ENCODE results near the gene CCR8. TPM values are rescaled to one million over a fixed set of nuclear protein-coding genes. Genes with fewer than 3 reads are reported as not detected.
"Not testable (repeated sequence)": the region's sequence is repeated elsewhere in the genome, so short reads cannot be mapped to it uniquely, and the experiment has no call there.

Gene CCR8
- polyA plus RNA-seq, 1 experiment = not detected

DNA sequence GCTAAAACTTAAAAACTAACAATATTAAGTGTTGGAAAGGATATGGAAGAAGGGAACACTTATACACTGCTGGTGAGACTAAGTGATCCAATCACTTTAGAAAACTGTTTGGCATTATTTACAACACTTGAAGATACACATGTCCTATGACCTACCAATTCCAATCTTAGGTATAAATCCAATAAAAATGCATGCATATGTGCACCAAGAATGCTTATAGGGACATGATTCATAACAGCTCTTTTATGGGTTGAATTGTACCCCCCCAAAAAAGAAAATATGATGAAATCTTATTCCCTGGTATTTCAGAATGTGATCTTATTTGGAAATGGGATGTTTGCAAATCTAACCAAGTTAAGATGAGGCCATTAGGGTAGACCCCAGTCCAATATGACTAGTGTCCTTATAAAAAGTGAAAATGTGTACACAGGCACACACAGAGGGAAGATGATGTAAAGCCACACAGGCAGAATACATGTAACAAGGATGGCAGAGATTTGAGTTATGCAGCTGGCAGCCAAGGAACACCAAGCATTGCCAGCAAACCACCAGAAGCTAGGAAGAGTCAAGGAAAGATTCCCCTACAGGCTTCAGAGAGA, 15.3 kb downstream of the CCR8 start:
- no peaks in the 10 kb centered on the region for H3K9me3 ChIP-seq (ENCODE audit: control insufficient read depth, insufficient read depth, low read length)
- TF ChIP-seq, protein P1, sequence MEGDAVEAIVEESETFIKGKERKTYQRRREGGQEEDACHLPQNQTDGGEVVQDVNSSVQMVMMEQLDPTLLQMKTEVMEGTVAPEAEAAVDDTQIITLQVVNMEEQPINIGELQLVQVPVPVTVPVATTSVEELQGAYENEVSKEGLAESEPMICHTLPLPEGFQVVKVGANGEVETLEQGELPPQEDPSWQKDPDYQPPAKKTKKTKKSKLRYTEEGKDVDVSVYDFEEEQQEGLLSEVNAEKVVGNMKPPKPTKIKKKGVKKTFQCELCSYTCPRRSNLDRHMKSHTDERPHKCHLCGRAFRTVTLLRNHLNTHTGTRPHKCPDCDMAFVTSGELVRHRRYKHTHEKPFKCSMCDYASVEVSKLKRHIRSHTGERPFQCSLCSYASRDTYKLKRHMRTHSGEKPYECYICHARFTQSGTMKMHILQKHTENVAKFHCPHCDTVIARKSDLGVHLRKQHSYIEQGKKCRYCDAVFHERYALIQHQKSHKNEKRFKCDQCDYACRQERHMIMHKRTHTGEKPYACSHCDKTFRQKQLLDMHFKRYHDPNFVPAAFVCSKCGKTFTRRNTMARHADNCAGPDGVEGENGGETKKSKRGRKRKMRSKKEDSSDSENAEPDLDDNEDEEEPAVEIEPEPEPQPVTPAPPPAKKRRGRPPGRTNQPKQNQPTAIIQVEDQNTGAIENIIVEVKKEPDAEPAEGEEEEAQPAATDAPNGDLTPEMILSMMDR (IDR thresholded peaks at IDR 0.05; ENCODE audit: low read depth, low read length) = no peak
- no peak for DNase-seq (ENCODE audit: low read depth, low spot score)
- CTCF ChIA-PET = no interaction called here
- no peak overlapping the region for H3K27ac ChIP-seq (ENCODE audit: low read depth, low read length)
- no peak overlapping the region for H3K4me3 ChIP-seq (ENCODE audit: low read depth, low read length)
- H3K27me3 ChIP-seq (ENCODE audit: control insufficient read depth, insufficient read depth, low read length) = no peaks in the 10 kb centered on the region
- POLR2A ChIA-PET = no interaction called here

DNA sequence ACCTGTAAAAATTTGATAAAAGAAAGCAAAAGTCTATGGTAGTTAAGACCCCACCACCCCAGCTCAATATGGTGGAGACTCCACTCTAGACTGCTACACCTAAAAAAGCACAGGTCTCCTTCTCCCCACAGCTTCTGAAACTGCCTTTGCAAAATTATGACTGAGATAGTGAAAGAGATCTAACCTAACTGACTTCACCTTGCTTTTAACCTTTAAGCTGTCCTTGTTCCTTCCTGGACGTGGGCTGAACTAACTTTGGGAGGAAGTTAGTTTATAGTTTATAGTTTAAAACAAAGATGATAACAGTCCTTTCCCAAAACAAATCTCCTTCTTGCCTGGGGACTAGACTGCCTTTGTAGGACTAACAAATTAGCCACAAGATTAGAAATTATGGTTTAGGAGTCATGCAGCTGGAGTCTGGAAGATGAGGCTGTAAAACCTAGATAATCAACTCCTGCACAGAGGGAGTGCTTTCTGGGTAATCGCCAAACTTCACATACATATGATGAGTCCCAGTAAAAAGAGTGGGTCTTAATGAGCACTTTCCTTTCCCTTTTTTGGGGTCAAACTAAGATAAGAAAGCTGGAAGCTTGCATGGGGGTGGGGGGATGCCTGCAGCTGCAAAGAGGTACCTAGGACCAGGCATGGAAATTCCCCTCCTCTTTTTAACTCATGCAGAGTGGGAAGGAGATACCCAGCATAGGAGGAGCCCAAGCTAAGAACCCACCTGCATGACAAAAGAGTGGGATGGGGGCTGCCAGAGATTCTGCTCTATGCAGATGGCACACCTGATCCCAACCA, 17.5 kb downstream of the CCR8 start:
- ChIA-PET CTCF (no interaction called here), POLR2A (no interaction called here)
- DNase-seq (ENCODE audit: low read depth, low spot score) = no peak
- TF ChIP-seq, protein P1 (IDR thresholded peaks at IDR 0.05; ENCODE audit: low read depth, low read length) = no peak
- no peaks in the 10 kb centered on the region for H3K27me3 ChIP-seq (ENCODE audit: control insufficient read depth, insufficient read depth, low read length)
- H3K4me3 ChIP-seq (ENCODE audit: low read depth, low read length) = no peak overlapping the region
- no peaks in the 10 kb centered on the region for H3K9me3 ChIP-seq (ENCODE audit: control insufficient read depth, insufficient read depth, low read length)
- H3K27ac ChIP-seq (ENCODE audit: low read depth, low read length) = no peak overlapping the region

DNA sequence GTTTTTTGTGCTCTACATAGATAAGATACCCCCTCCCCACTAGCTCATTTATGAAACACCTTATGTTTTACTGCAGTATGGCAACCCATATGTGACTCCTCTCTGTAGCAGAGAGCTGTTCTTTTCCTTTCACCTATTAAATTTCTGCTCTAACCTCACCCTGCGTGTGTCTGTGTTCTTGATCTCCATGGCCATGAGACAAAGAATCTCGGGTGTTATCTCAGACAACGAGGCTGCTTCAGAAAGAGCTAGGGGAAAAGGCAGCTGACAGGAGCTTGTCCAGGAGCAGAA, 18.0 kb downstream of the CCR8 start:
- no peaks in the 10 kb centered on the region for H3K9me3 ChIP-seq (ENCODE audit: control insufficient read depth, insufficient read depth, low read length)
- no peak for DNase-seq (ENCODE audit: low read depth, low spot score)
- TF ChIP-seq, protein P1 (IDR thresholded peaks at IDR 0.05; ENCODE audit: low read depth, low read length) = no peak
- H3K27ac ChIP-seq (ENCODE audit: low read depth, low read length) = no peak overlapping the region
- H3K4me3 ChIP-seq (ENCODE audit: low read depth, low read length) = no peak overlapping the region
- ChIA-PET CTCF (no interaction called here), POLR2A (no interaction called here)
- H3K27me3 ChIP-seq (ENCODE audit: control insufficient read depth, insufficient read depth, low read length) = no peaks in the 10 kb centered on the region

DNA sequence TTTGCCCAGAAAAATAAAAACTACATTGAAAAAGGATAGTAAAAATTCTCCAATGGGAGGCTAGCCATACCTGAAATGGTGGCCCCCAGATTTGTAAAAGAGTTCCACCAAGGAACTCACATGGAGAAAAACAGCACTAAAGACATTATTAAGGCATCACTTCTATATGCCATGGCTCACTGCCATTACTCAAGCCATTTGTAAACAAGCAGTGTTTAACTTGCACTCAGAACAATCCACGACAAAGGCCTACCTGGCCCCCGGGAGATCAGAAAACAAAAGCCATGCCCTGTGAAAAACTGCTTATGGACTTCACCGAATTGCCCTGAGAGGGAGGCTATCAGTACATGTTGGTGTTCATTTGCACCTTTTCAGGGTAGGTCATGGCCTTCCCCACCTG, 19.6 kb downstream of the CCR8 start:
- CTCF ChIA-PET = no interaction called here
- no peak overlapping the region for H3K27ac ChIP-seq (ENCODE audit: low read depth, low read length)
- no peak overlapping the region for H3K4me3 ChIP-seq (ENCODE audit: low read depth, low read length)
- no peaks in the 10 kb centered on the region for H3K9me3 ChIP-seq (ENCODE audit: control insufficient read depth, insufficient read depth, low read length)
- no peak for DNase-seq (ENCODE audit: low read depth, low spot score)
- TF ChIP-seq, protein P1 (IDR thresholded peaks at IDR 0.05; ENCODE audit: low read depth, low read length) = no peak
- H3K27me3 ChIP-seq (ENCODE audit: control insufficient read depth, insufficient read depth, low read length) = no peaks in the 10 kb centered on the region
- POLR2A ChIA-PET = no interaction called here

DNA sequence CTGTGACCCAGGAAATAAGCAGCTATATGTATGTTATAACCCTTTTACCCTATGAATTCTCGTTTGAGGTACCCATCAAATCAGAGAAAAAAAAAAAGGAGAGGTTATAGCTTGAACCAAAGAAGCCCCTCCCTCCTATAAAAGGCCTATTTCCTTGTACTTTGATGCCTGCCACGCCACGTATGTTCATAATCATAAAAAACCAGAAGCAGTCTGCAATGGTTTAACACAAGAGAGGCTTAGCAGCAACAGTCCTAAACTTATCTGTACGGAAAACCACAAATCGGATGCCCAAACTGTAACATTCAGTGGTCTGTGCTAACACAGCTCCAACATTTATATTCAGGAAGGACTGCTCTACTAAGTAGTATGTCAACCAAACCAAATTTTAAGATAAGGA, 21.2 kb downstream of the CCR8 start:
- Histone ChIP-seq H3K9me3 (ENCODE audit: control insufficient read depth, insufficient read depth, low read length) (no peaks in the 10 kb centered on the region), H3K27me3 (ENCODE audit: control insufficient read depth, insufficient read depth, low read length) (no peaks in the 10 kb centered on the region), H3K4me3 (ENCODE audit: low read depth, low read length) (no peak overlapping the region), H3K27ac (ENCODE audit: low read depth, low read length) (no peak overlapping the region)
- no peak for DNase-seq (ENCODE audit: low read depth, low spot score)
- TF ChIP-seq, protein P1 (IDR thresholded peaks at IDR 0.05; ENCODE audit: low read depth, low read length) = no peak
- POLR2A ChIA-PET = no interaction called here
- CTCF ChIA-PET = no interaction called here

DNA sequence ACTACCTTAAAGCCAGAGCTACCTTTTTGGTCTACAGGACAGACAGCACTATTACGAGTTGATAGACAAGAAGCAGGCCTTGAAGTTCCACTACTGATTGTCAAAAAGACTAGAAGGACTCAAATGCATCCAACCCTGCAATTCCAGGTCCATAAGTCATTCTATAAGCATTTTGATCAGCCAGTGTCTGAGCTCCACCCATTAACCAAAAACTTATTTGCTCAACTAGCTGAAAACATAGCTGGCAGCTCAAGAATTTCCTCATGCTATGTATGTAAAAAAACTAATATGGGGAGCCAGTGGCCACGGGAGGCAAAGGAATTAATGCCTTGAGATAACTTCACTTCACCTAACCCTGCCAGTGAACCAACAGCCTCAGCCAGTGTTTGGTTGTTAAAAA, 21.6 kb downstream of the CCR8 start:
- DNase-seq (ENCODE audit: low read depth, low spot score); POLR2A ChIA-PET; CTCF ChIA-PET: not testable (repeated sequence)

DNA sequence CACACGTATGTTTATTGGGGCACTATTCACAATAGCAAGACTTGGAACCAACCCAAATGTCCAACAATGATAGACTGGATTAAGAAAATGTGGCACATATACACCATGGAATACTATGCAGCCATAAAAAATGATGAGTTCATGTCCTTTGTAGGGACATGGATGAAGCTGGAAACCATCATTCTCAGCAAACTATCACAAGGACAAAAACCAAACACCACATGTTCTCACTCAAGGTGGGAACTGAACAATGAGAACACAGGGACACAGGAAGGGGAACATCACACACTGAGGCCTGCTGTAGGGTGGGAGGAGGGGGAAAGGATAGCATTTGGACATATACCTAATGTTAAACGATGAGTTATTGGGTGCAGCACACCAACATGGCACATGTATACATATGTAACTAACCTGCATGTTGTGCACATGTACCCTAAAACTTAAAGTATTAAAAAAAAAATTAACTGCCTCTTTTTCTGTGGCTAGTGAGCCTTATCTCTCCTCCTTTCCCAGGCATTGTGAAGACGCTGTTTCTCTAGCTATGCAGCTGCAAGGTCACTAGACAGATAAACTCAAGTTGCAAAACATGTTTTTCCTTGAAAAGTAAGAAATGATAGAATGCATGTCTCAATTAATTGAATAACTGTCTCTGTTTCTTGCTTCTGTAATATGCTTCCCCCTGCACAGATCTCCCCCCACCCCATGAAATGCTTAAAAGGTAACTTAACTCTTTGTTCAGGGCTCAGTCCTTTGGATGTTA, 23.8 kb downstream of the CCR8 start:
- H3K9me3 ChIP-seq (ENCODE audit: control insufficient read depth, insufficient read depth, low read length); CTCF ChIA-PET; POLR2A ChIA-PET; DNase-seq (ENCODE audit: low read depth, low spot score); H3K4me3 ChIP-seq (ENCODE audit: low read depth, low read length); H3K27ac ChIP-seq (ENCODE audit: low read depth, low read length); H3K27me3 ChIP-seq (ENCODE audit: control insufficient read depth, insufficient read depth, low read length): not testable (repeated sequence)

More for the DNA sequence above, 21.6 kb downstream of the CCR8 start:
- H3K9me3 ChIP-seq (ENCODE audit: control insufficient read depth, insufficient read depth, low read length); H3K27me3 ChIP-seq (ENCODE audit: control insufficient read depth, insufficient read depth, low read length); H3K27ac ChIP-seq (ENCODE audit: low read depth, low read length); H3K4me3 ChIP-seq (ENCODE audit: low read depth, low read length): not testable (repeated sequence)
